Ascending aorta (tissue), 2 donors: ENCODE data around the gene SLC29A1. TPM values are rescaled to one million over a fixed set of nuclear protein-coding genes. Genes with fewer than 3 reads are reported as not detected.

Source experiments
- DNase-seq, 2 donors: peaks; one replicate each; pipeline ENCODE4 v3.0.0-alpha.2; 2019; ENCODE audit warnings: low spot score in 2 of 2
- H3K27ac ChIP-seq, 2 donors: fragments of 200-600 bp; sonication (generic); one replicate each; pipeline ENCODE4 v1.5.1; 2016 to 2017; ENCODE audit warnings: mild to moderate bottlenecking in 1 of 2
- H3K27me3 ChIP-seq: fragments of 200-600 bp; sonication (generic); one replicate; pipeline ENCODE4 v1.5.1; 2017
- H3K36me3 ChIP-seq, 2 donors: fragments of 200-600 bp; sonication (generic); one replicate each; pipeline ENCODE4 v1.5.1; 2016
- H3K4me1 ChIP-seq, 2 donors: fragments of 200-600 bp; sonication (generic); one replicate each; pipeline ENCODE4 v1.5.1; 2016 to 2017; ENCODE audit warnings: mild to moderate bottlenecking in 1 of 2
- H3K4me3 ChIP-seq, 2 donors: fragments of 200-600 bp; sonication (generic); one replicate each; pipeline ENCODE4 v1.5.1; 2016 to 2017; ENCODE audit warnings: mild to moderate bottlenecking in 1 of 2
- H3K9me3 ChIP-seq, 2 donors: fragments of 200-600 bp; sonication (generic); one replicate each; pipeline ENCODE4 v1.5.1; 2016
- CTCF ChIP-seq, 3 experiments: fragments of 200-600 bp in 2 of 3; fragments of 450-650 bp in 1 of 3; sonication (generic) in 2 of 3; IDR thresholded peaks; one replicate each; pipeline ENCODE4 v1.5.1; 2016 to 2019; ENCODE audit warnings: antibody characterized with exemption in 3 of 3, mild to moderate bottlenecking in 1 of 3, moderate library complexity in 1 of 3
- intact Hi-C: fragments of 100-400 bp; cut with DNase I; formaldehyde crosslinking; loops from one replicate; pipeline ENCODE4 v1.15.1; 2023
- total RNA-seq: library from RNA; depleted of rRNA; stranded (reverse); fragments of >200 nt; gene quantifications from one replicate; pipeline ENCODE4 v1.1.0, GENCODE V29; 2016

The SLC29A1 gene
- total RNA-seq, 1 donor from 2014 or later, result 224 TPM

GRCh38 chr6:44258921-44259320, 35.5 kb downstream of the SLC29A1 start:
- Histone ChIP-seq H3K27me3 (no peaks in the 10 kb centered on the region), H3K27ac (no peak overlapping the region), H3K36me3 (peaks cover 12 to 13% of the 10 kb centered on the region in 2 donors), H3K9me3 (no peaks in the 10 kb centered on the region), H3K4me3 (no peak overlapping the region), H3K4me1 (peaks cover 10 to 29% of the 10 kb centered on the region in 2 donors)
- TF ChIP-seq CTCF (IDR thresholded peaks at IDR 0.05), result no peak
- DNase-seq, result no peak
- intact Hi-C loops, result no loop called here

DNA sequence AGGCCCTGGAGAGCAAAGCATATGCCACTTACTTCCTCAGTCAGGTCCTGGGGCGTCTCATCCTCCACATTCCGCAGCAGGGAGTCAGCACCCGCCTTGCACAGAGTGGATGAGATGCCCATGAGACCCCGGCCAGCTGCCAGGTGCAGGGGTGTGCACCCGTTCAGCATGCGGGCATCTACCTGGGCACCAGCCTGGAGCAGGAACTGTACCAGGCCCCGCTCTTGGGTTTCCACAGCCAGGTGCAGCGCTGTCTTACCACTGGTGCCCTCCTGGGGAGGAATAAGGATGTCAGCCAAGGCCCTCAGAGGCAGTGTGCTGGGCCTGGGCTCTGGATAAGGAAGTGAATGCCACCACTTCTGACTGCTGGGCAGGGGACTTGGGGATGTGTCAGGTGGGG, 36.6 kb downstream of the SLC29A1 start:
- Histone ChIP-seq H3K4me1 (peaks cover 15 to 37% of the 10 kb centered on the region in 2 donors), H3K27ac (no peak overlapping the region), H3K4me3 (no peak overlapping the region), H3K36me3 (peaks cover 3 to 4% of the 10 kb centered on the region in 2 donors), H3K27me3 (no peaks in the 10 kb centered on the region), H3K9me3 (no peaks in the 10 kb centered on the region)
- intact Hi-C loops, result no loop called here
- no peak for DNase-seq
- no peak for TF ChIP-seq CTCF (IDR thresholded peaks at IDR 0.05)

DNA sequence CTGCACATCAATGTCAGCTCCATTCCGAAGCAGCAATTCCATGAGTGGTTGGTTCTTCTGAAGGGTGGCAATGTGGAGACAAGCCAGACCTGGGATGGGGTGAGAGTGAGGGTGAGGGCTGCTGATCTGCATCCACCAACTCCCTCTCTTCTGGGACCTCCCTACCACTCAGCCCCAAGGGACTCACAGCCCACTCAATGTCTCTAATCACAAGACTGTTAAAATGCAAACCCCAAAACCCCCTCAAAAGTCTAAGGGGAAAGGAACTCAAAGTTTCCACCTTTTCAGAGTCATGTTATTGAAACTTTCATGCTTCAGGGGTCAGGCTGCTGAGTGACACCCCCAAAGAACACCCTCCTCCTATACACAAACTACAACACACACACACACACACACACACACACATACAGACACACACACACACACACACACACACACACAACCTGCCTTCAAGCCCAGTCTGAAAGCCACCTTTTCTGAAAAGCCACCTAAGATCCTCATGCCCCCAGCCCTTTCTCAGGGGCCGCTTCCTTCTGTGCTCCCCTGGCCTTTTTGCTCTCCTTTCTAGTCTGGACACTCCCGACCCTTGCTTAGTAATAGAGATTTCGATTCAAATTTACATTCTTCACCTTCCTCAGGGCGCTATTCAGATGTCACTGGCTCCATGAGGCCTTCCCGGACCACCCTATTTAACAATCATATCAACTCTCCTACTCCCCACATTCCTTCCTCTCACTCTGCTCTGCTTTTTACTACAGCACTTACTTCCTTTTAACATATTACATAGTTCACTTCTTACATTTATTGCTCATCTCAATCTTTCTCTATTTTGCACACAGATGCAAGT, 37.3 kb downstream of the SLC29A1 start:
- no peak for DNase-seq
- Histone ChIP-seq H3K27me3 (no peaks in the 10 kb centered on the region), H3K36me3 (peaks cover 0 to 3% of the 10 kb centered on the region in 2 donors), H3K4me1 (peaks cover 15 to 37% of the 10 kb centered on the region in 2 donors), H3K27ac (no peak overlapping the region), H3K9me3 (no peaks in the 10 kb centered on the region), H3K4me3 (no peak overlapping the region)
- intact Hi-C loops, result no loop called here
- no peak for TF ChIP-seq CTCF (IDR thresholded peaks at IDR 0.05)

GRCh38 chr6:44261581-44261980, 38.2 kb downstream of the SLC29A1 start:
- no peak for DNase-seq
- no peak overlapping the region for H3K27ac ChIP-seq
- peaks cover 0 to 3% of the 10 kb centered on the region in 2 donors for H3K36me3 ChIP-seq
- intact Hi-C loops, result no loop called here
- H3K4me1 ChIP-seq, result peaks cover 15 to 32% of the 10 kb centered on the region in 2 donors
- TF ChIP-seq CTCF (IDR thresholded peaks at IDR 0.05), result no peak
- no peaks in the 10 kb centered on the region for H3K9me3 ChIP-seq
- no peak overlapping the region for H3K4me3 ChIP-seq
- no peaks in the 10 kb centered on the region for H3K27me3 ChIP-seq

DNA sequence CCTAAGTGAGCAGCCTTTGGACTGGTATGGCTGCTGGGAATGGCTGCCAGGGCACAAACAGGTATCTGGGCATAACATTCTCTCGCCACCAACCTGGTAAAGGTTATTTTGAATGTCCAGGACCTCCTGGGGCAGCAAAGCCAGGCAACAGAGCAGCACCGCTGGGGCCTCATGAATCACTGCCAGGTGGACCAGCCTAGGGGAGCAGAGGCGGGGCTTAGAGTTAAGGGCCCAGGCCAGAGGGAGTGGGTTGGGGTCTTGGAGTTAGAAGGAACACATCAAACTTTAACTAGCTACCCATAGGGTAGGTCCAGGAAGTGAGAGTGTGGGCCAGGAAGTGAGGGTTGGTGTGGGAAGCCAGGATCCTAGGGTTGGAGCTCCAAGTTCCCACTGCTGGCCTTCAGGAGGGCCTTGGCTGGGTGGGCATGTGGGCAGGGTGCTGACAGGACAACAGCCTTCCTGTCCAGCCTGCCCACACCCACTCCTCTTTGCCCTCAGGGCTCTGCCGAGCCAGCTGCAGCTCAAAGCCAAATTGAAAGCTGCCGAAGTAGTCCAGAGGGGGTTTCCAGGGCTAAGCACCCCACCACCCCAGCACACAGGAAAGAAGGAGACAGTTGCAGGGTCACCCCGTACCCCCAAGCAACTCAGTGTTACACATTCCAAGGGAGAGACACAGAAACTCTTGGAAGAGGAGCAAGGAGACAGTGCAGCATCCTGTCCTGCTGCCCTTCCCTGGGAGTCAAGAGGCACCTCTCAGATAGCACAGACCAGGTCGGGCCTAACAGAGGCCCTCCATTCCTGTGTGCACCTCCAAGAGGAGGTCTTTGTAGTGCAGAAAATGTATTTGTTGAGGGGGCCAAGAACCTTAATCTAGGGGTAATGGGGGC, 39.3 kb downstream of the SLC29A1 start:
- no peak for TF ChIP-seq CTCF (IDR thresholded peaks at IDR 0.05)
- no peak for DNase-seq
- Histone ChIP-seq H3K4me1 (peaks cover 15 to 29% of the 10 kb centered on the region in 2 donors), H3K36me3 (peaks cover 0 to 3% of the 10 kb centered on the region in 2 donors), H3K4me3 (peak overlapping the region in 1 of 2 donors; percentile 73), H3K27me3 (no peaks in the 10 kb centered on the region), H3K9me3 (no peaks in the 10 kb centered on the region), H3K27ac (no peak overlapping the region)
- intact Hi-C loops, result no loop called here
